Loucy (cell line): ENCODE results near the gene NOM1.

Experiments used
- H2AFZ ChIP-seq: fragments of 200-600 bp; sonication (generic); 2 replicates; pipeline ENCODE4 v1.6.0; 2016; ENCODE audit warnings: antibody characterized with exemption, mild to moderate bottlenecking, low read length, moderate library complexity
- H3F3A ChIP-seq: fragments of 200-600 bp; 2 replicates; pipeline ENCODE4 v1.6.0; 2016; ENCODE audit warnings: antibody characterized with exemption, low read depth, mild to moderate bottlenecking
- H3K27me3 ChIP-seq: fragments of 200-600 bp; sonication (generic); 2 replicates; pipeline ENCODE4 v1.6.1; 2014; ENCODE audit warnings: low read length, mild to moderate bottlenecking; ENCODE audit not compliant: insufficient read depth, poor library complexity, severe bottlenecking
- H3K36me3 ChIP-seq: fragments of 200-600 bp; sonication (generic); 2 replicates; pipeline ENCODE4 v1.6.1; 2016; ENCODE audit warnings: low read length; ENCODE audit not compliant: insufficient read depth
- H3K4me1 ChIP-seq: fragments of 200-600 bp; sonication (generic); 2 replicates; pipeline ENCODE4 v1.5.1; 2014; ENCODE audit warnings: low read length, mild to moderate bottlenecking; ENCODE audit not compliant: insufficient read depth, poor library complexity, severe bottlenecking
- H3K4me2 ChIP-seq: fragments of 200-600 bp; sonication (generic); 2 replicates; pipeline ENCODE4 v1.6.0; 2014; ENCODE audit warnings: antibody characterized with exemption, low read length, low read depth, mild to moderate bottlenecking; ENCODE audit not compliant: poor library complexity, severe bottlenecking
- H3K4me3 ChIP-seq: fragments of 200-600 bp; sonication (generic); 2 replicates; pipeline ENCODE4 v1.5.1; 2014; ENCODE audit warnings: low read length, mild to moderate bottlenecking, mixed read lengths; ENCODE audit not compliant: poor library complexity, severe bottlenecking
- H3K79me2 ChIP-seq: fragments of 200-600 bp; sonication (generic); 2 replicates; pipeline ENCODE4 v1.6.1; 2014; ENCODE audit warnings: low read length; ENCODE audit not compliant: insufficient read depth
- H3K9ac ChIP-seq: fragments of 200-600 bp; sonication (generic); 2 replicates; pipeline ENCODE4 v1.6.0; 2014; ENCODE audit warnings: mild to moderate bottlenecking, low read depth, low read length, moderate library complexity; ENCODE audit not compliant: poor library complexity, severe bottlenecking
- H3K9me2 ChIP-seq: fragments of 200-600 bp; sonication (generic); replicated peaks from 2 replicates; pipeline ENCODE4 v1.6.1; 2016; ENCODE audit warnings: low read depth, low read length, mixed read lengths
- H3K9me3 ChIP-seq: fragments of 200-600 bp; sonication (generic); 2 replicates; pipeline ENCODE4 v1.6.1; 2014; ENCODE audit warnings: mild to moderate bottlenecking, antibody characterized with exemption, low read length, low read depth; ENCODE audit not compliant: insufficient read depth
- H4K20me1 ChIP-seq: fragments of 200-600 bp; sonication (generic); 2 replicates; pipeline ENCODE4 v1.6.0; 2014; ENCODE audit warnings: antibody characterized with exemption, low read length, mild to moderate bottlenecking; ENCODE audit not compliant: insufficient read depth, poor library complexity, severe bottlenecking
- CTCF ChIP-seq: fragments of 200-600 bp; sonication (generic); conservative IDR thresholded peaks from 2 replicates; pipeline ENCODE4 v1.5.1; 2014; ENCODE audit warnings: mild to moderate bottlenecking, antibody characterized with exemption, low read length
- EZH2phosphoT487 ChIP-seq: fragments of 200-600 bp; IDR thresholded peaks from 2 replicates; pipeline ENCODE4 v1.6.1; 2018; ENCODE audit warnings: antibody characterized with exemption, mild to moderate bottlenecking, moderate library complexity, borderline replicate concordance

NOM1 gene

GRCh38 chr7:156964971-156965370, 15.5 kb downstream of the NOM1 start:
- H2AFZ ChIP-seq = no peak overlapping the region
- no peak for TF ChIP-seq CTCF
- TF ChIP-seq EZH2phosphoT487 = no peak
- H3K9ac ChIP-seq = no peak overlapping the region
- H3K27me3 ChIP-seq = no peaks in the 10 kb centered on the region
- no peak overlapping the region for H3K4me2 ChIP-seq
- H3F3A ChIP-seq = no peaks in the 10 kb centered on the region
- H3K9me3 ChIP-seq = no peaks in the 10 kb centered on the region
- no peaks in the 10 kb centered on the region for H4K20me1 ChIP-seq
- H3K4me1 ChIP-seq = no peaks in the 10 kb centered on the region
- H3K4me3 ChIP-seq = no peak overlapping the region
- H3K79me2 ChIP-seq = peaks cover 4% of the 10 kb centered on the region; the same call in 1 of the 2 replicates
- peaks cover 81% of the 10 kb centered on the region; the same call in 1 of the 2 replicates for H3K36me3 ChIP-seq
- no peaks in the 10 kb centered on the region for H3K9me2 ChIP-seq

- Histone ChIP-seq H3F3A (no peaks in the 10 kb centered on the region), H3K9ac (no peak overlapping the region), H3K9me3 (no peaks in the 10 kb centered on the region), H3K4me3 (no peak overlapping the region), H3K36me3 (peaks cover 75% of the 10 kb centered on the region; the same call in 1 of the 2 replicates), H2AFZ (no peak overlapping the region), H3K27me3 (no peaks in the 10 kb centered on the region), H3K79me2 (no peaks in the 10 kb centered on the region), H3K4me2 (no peak overlapping the region), H3K4me1 (no peaks in the 10 kb centered on the region), H4K20me1 (no peaks in the 10 kb centered on the region), H3K9me2 (no peaks in the 10 kb centered on the region)
- TF ChIP-seq CTCF (no peak), EZH2phosphoT487 (no peak)
These were observed 16.9 kb downstream of the NOM1 start for GRCh38 chr7:156966387-156966786.

- Histone ChIP-seq H4K20me1 (no peaks in the 10 kb centered on the region), H3F3A (no peaks in the 10 kb centered on the region), H3K9ac (no peak overlapping the region), H3K4me3 (no peak overlapping the region), H2AFZ (no peak overlapping the region), H3K9me3 (no peaks in the 10 kb centered on the region), H3K4me1 (no peaks in the 10 kb centered on the region), H3K9me2 (no peaks in the 10 kb centered on the region), H3K4me2 (no peak overlapping the region), H3K27me3 (no peaks in the 10 kb centered on the region), H3K79me2 (no peaks in the 10 kb centered on the region), H3K36me3 (peaks cover 64% of the 10 kb centered on the region; the same call in 1 of the 2 replicates)
- no peak for TF ChIP-seq EZH2phosphoT487
- no peak for TF ChIP-seq CTCF
These were observed 18.7 kb downstream of the NOM1 start for GRCh38 chr7:156968183-156968582.
